Measurements from ENCODE around the gene ZBTB32. TPM values are rescaled to one million over a fixed set of nuclear protein-coding genes. Genes with fewer than 3 reads are reported as not detected.
A peak's percentile ranks its signal among the peaks of the same experiment; 100 is the strongest.

The ZBTB32 gene
- total RNA-seq, 4 donors from 2014 or later: not detected

- no peak for TF ChIP-seq POLR2A (IDR thresholded peaks at IDR 0.05)
- TF ChIP-seq CTCF (IDR thresholded peaks at IDR 0.05 in 4 of 5, conservative IDR thresholded peaks at IDR 0.05 in 1 of 5): no peak
- Histone ChIP-seq H3K36me3 (no peaks in the 10 kb centered on the region), H3K4me1 (no peaks in the 10 kb centered on the region), H3K27me3 (no peaks in the 10 kb centered on the region), H3K9me3 (no peaks in the 10 kb centered on the region), H3K4me3 (peak overlapping the region in 2 of 4 donors; percentile 76 to 88), H3K27ac (peak overlapping the region in 1 of 4 donors; percentile 82)
- in situ Hi-C loops (cut with MboI; ENCODE audit: low sequenced_read_pairs in 4 of 4) (loop anchor here in 1 of 4 donors (25.0 kb wide), 1 partner anchor 166 kb away; the partner anchor contains the start of genes GAPDHS, SBSN and TMEM147), intact Hi-C loops (cut with DNase I; ENCODE audit: low total_unique reads) (loop anchor here (2.0 kb wide), 1 partner anchor 37 kb away; no protein-coding TSS in a partner anchor)
- DNase-seq (no peak), ATAC-seq (no peak)
Measured at GRCh38 chr19:35703343-35703742, 1.0 kb upstream of the ZBTB32 start.

GRCh38 chr19:35708391-35708790 lies 4.0 kb downstream of the ZBTB32 start:
- Histone ChIP-seq H3K27ac (no peak overlapping the region), H3K27me3 (no peaks in the 10 kb centered on the region), H3K4me3 (no peak overlapping the region), H3K9me3 (no peaks in the 10 kb centered on the region), H3K36me3 (no peaks in the 10 kb centered on the region), H3K4me1 (no peaks in the 10 kb centered on the region)
- in situ Hi-C loops (cut with MboI; ENCODE audit: low sequenced_read_pairs in 4 of 4): loop anchor here in 1 of 4 donors (25.0 kb wide), 1 partner anchor 171 kb away; the partner anchor contains the start of genes GAPDHS, SBSN and TMEM147
- no peak for ATAC-seq
- intact Hi-C loops (cut with DNase I; ENCODE audit: low total_unique reads): no loop called here
- no peak for DNase-seq
- TF ChIP-seq CTCF (IDR thresholded peaks at IDR 0.05 in 4 of 5, conservative IDR thresholded peaks at IDR 0.05 in 1 of 5) (no peak), POLR2A (IDR thresholded peaks at IDR 0.05) (no peak)

- no peak for TF ChIP-seq CTCF (IDR thresholded peaks at IDR 0.05 in 4 of 5, conservative IDR thresholded peaks at IDR 0.05 in 1 of 5)
- no peak for TF ChIP-seq POLR2A (IDR thresholded peaks at IDR 0.05)
- Histone ChIP-seq H3K27ac (no peak overlapping the region), H3K27me3 (no peaks in the 10 kb centered on the region), H3K4me3 (no peak overlapping the region), H3K4me1 (peaks cover 6 to 9% of the 10 kb centered on the region in 2 donors), H3K36me3 (no peaks in the 10 kb centered on the region), H3K9me3 (no peaks in the 10 kb centered on the region)
- ATAC-seq: no peak
- in situ Hi-C loops (cut with MboI; ENCODE audit: low sequenced_read_pairs in 4 of 4): loop anchor here in 3 of 4 donors (10.0 to 25.0 kb wide), 3 partner anchors 166 to 224 kb away; partner anchors contain the start of genes TMEM147 (in 2 of the 3), GAPDHS (in 1 of the 3), LRFN3 (in 1 of the 3) and SBSN (in 1 of the 3)
- intact Hi-C loops (cut with DNase I; ENCODE audit: low total_unique reads): loop anchor here (5.0 kb wide), 1 partner anchor 66 kb away; the partner anchor contains the start of gene ARHGAP33
- no peak for DNase-seq
Measured at GRCh38 chr19:35710784-35711723, 6.7 kb downstream of the ZBTB32 start.

- DNase-seq: no peak
- peaks cover 8 to 11% of the 10 kb centered on the region in 2 donors for H3K4me1 ChIP-seq
- ATAC-seq: no peak
- intact Hi-C loops (cut with DNase I; ENCODE audit: low total_unique reads) (loop anchor here (5.0 kb wide), 1 partner anchor 64 kb away; the partner anchor contains the start of gene ARHGAP33), in situ Hi-C loops (cut with MboI; ENCODE audit: low sequenced_read_pairs in 4 of 4) (loop anchor here in 3 of 4 donors (10.0 to 25.0 kb wide), 3 partner anchors 168 to 222 kb away; partner anchors contain the start of genes TMEM147 (in 2 of the 3), GAPDHS (in 1 of the 3), LRFN3 (in 1 of the 3) and SBSN (in 1 of the 3))
- no peaks in the 10 kb centered on the region for H3K36me3 ChIP-seq
- TF ChIP-seq POLR2A (IDR thresholded peaks at IDR 0.05) (no peak), CTCF (IDR thresholded peaks at IDR 0.05 in 4 of 5, conservative IDR thresholded peaks at IDR 0.05 in 1 of 5) (no peak)
- H3K27ac ChIP-seq: no peak overlapping the region
- no peaks in the 10 kb centered on the region for H3K27me3 ChIP-seq
- no peaks in the 10 kb centered on the region for H3K9me3 ChIP-seq
- no peak overlapping the region for H3K4me3 ChIP-seq
Measured at GRCh38 chr19:35712567-35713505, 8.5 kb downstream of the ZBTB32 start.
